ENCODE results near the gene GTF2H4.

DNA sequence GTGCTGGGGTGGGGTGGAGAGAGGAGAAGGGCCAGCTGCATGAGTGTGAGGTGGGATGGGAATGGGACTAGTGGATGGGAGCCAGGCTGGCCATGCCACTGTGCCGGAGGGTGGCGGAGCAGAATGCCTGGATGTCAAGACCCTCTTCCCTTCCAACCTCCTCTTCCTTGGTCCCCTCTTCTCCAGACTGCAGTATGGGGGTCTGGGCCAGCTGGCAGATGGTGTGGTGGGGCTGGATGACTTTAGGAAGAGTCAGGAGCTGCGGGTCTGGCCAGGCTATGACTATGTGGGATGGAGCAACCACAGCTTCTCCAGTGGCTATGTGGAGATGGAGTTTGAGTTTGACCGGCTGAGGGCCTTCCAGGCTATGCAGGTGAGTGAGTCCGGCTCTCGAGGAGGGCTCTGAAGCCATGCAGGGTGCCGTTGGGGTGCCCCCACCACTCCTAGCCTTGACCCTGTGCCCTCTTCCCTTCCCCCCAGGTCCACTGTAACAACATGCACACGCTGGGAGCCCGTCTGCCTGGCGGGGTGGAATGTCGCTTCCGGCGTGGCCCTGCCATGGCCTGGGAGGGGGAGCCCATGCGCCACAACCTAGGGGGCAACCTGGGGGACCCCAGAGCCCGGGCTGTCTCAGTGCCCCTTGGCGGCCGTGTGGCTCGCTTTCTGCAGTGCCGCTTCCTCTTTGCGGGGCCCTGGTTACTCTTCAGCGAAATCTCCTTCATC is 16.0 kb upstream of the GTF2H4 start:
- TF ChIP-seq, protein P1, sequence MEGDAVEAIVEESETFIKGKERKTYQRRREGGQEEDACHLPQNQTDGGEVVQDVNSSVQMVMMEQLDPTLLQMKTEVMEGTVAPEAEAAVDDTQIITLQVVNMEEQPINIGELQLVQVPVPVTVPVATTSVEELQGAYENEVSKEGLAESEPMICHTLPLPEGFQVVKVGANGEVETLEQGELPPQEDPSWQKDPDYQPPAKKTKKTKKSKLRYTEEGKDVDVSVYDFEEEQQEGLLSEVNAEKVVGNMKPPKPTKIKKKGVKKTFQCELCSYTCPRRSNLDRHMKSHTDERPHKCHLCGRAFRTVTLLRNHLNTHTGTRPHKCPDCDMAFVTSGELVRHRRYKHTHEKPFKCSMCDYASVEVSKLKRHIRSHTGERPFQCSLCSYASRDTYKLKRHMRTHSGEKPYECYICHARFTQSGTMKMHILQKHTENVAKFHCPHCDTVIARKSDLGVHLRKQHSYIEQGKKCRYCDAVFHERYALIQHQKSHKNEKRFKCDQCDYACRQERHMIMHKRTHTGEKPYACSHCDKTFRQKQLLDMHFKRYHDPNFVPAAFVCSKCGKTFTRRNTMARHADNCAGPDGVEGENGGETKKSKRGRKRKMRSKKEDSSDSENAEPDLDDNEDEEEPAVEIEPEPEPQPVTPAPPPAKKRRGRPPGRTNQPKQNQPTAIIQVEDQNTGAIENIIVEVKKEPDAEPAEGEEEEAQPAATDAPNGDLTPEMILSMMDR (IDR thresholded peaks at IDR 0.05): no peak
- TF ChIP-seq POLR2A (IDR thresholded peaks at IDR 0.05) (no peak), POLR2AphosphoS5 (IDR thresholded peaks at IDR 0.05) (no peak)
